ENCODE results near the gene STK25. TPM values are rescaled to one million over a fixed set of nuclear protein-coding genes. Genes with fewer than 3 reads are reported as not detected.
A peak's percentile ranks its signal among the peaks of the same experiment; 100 is the strongest.

Gene STK25
- total RNA-seq = 100 to 1,000 TPM; 159 to 427 (median 205) TPM

DNA sequence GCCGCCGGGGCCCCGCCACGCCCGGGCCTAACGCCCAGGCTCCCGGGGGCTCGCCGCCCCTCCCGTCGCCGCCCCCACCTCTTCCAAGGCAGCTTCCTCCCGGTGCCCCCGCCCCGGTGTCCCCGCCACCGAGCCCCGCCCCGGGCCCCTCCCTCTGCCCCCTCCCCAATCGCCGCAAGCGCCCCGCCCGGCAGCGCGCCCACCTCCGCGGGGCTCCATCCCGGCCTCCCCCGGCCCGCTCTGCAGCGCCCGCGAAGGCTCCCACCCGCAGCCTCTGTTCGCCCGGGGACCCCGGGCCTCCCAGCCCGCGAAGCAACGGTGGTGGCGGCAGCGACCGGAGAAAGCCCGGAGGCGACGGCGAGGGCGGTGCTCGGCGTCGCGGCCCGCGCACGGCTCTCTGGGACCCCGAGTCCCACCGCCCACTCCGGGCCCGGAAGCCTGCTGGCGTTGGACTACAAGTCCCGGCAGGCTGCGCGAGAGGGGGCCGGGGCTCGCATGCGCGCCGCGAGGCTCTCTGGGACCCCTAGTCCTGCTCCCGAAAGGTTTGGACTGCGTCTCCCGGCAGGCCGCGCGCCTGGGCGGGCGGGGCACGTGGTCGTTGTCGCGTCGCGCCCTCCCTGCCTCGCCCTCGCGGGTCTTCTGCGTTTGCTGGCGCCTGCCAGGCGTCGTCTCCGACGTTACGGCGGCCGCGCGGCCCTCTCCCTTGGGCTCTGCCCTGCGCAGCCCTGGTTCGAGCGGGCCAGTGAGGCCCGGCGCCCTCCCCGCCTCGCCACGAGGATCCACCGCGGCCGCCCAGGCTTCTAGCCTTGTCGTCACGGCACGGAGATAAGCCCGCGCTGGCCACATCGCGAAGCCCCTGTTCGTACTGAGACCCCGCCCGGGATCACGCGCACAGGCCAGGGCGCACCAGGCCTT is at the start of gene STK25:
Gene STK25, minus strand, starts transcription at position 345 of the 915 bp plus-strand sequence. CDS start 549 bp downstream, outside the sequence.
- in situ Hi-C loops (cut with MboI; ENCODE audit: low pct_ligation_motif_present in 1 of 4, low pct_unique_long_range_greater_than_20kb in 1 of 4, low sequenced_read_pairs in 3 of 4) (no loop called here), intact Hi-C loops (cut with DNase I; ENCODE audit: low total_unique reads) (loop anchor here (5.0 kb wide), 2 partner anchors 54 to 99 kb away; no protein-coding TSS in a partner anchor)
- Histone ChIP-seq H3K36me3 (no peaks in the 10 kb centered on the region), H3K4me3 (peak within 1 kb of the TSS; percentile 91 to 99 (median 95)), H3K9me3 (no peaks in the 10 kb centered on the region), H3K27ac (peak within 1 kb of the TSS; percentile 91 to 95 (median 92)), H3K27me3 (no peaks in the 10 kb centered on the region), H3K4me1 (peaks cover 18 to 30% (median 25%) of the 10 kb centered on the region in 4 donors)
- 2% methylated on average over 94 of the region's 122 CpGs; no CpG with 5 or more reads in 1 of the 2 donors for WGBS, 2 donors (ENCODE audit: low coverage in 1 of 2)
- peak; percentile 98 for DNase-seq
- TF ChIP-seq POLR2A (IDR thresholded peaks at IDR 0.05) (peak; percentile 65), POLR2AphosphoS5 (IDR thresholded peaks at IDR 0.05) (peak; percentile 45 to 80 (median 79)), EP300 (IDR thresholded peaks at IDR 0.05; ENCODE audit: low read depth) (no peak)

DNA sequence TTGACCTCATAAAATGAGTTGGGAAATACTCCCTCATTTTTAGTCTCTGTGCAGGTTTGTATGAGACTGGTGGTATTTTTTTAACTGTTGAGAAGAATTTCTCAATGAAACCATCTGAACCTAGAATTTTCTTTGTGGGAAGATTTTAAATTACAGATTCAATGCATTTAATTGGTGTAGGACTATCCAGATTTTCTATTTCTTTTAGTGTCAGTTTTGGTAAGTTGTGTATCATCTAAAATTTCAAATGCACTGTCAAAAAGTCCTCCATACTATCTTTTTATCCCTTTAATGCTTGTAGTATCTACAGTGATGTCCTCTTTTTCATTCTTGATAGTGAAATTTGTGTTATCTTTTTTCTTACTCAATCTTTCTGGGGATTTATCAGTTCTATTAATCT is 48.4 kb upstream of the STK25 start:
- no peak for DNase-seq
- in situ Hi-C loops (cut with MboI; ENCODE audit: low pct_ligation_motif_present in 1 of 4, low pct_unique_long_range_greater_than_20kb in 1 of 4, low sequenced_read_pairs in 3 of 4) = no loop called here
- no peak overlapping the region for H3K27ac ChIP-seq
- H3K27me3 ChIP-seq = peaks cover 38% of the 10 kb centered on the region
- H3K9me3 ChIP-seq = peaks cover 0 to 3% of the 10 kb centered on the region in 2 donors
- H3K36me3 ChIP-seq = no peaks in the 10 kb centered on the region
- intact Hi-C loops (cut with DNase I; ENCODE audit: low total_unique reads) = no loop called here
- H3K4me1 ChIP-seq = peaks cover 5 to 31% (median 23%) of the 10 kb centered on the region in 4 donors
- H3K4me3 ChIP-seq = no peak overlapping the region
- no peak for TF ChIP-seq EP300 (IDR thresholded peaks at IDR 0.05; ENCODE audit: low read depth)
- no peak for TF ChIP-seq POLR2A (IDR thresholded peaks at IDR 0.05)
- TF ChIP-seq, protein P1, sequence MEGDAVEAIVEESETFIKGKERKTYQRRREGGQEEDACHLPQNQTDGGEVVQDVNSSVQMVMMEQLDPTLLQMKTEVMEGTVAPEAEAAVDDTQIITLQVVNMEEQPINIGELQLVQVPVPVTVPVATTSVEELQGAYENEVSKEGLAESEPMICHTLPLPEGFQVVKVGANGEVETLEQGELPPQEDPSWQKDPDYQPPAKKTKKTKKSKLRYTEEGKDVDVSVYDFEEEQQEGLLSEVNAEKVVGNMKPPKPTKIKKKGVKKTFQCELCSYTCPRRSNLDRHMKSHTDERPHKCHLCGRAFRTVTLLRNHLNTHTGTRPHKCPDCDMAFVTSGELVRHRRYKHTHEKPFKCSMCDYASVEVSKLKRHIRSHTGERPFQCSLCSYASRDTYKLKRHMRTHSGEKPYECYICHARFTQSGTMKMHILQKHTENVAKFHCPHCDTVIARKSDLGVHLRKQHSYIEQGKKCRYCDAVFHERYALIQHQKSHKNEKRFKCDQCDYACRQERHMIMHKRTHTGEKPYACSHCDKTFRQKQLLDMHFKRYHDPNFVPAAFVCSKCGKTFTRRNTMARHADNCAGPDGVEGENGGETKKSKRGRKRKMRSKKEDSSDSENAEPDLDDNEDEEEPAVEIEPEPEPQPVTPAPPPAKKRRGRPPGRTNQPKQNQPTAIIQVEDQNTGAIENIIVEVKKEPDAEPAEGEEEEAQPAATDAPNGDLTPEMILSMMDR (IDR thresholded peaks at IDR 0.05) = no peak
- TF ChIP-seq POLR2AphosphoS5 (IDR thresholded peaks at IDR 0.05) = no peak

- intact Hi-C loops (cut with DNase I; ENCODE audit: low total_unique reads) = no loop called here
- no peak for DNase-seq
- Histone ChIP-seq H3K36me3 (no peaks in the 10 kb centered on the region), H3K9me3 (peaks cover 0 to 3% of the 10 kb centered on the region in 2 donors), H3K4me3 (no peak overlapping the region), H3K27me3 (peaks cover 48% of the 10 kb centered on the region), H3K4me1 (peaks cover 5 to 35% (median 22%) of the 10 kb centered on the region in 4 donors), H3K27ac (no peak overlapping the region)
- 57% methylated on average over 3 of the region's 3 CpGs; no CpG with 5 or more reads in 1 of the 2 donors for WGBS, 2 donors (ENCODE audit: low coverage in 1 of 2)
- in situ Hi-C loops (cut with MboI; ENCODE audit: low pct_ligation_motif_present in 1 of 4, low pct_unique_long_range_greater_than_20kb in 1 of 4, low sequenced_read_pairs in 3 of 4) = no loop called here
- TF ChIP-seq, protein P1 (IDR thresholded peaks at IDR 0.05) = no peak
- TF ChIP-seq EP300 (IDR thresholded peaks at IDR 0.05; ENCODE audit: low read depth) (no peak), POLR2AphosphoS5 (IDR thresholded peaks at IDR 0.05) (no peak), POLR2A (IDR thresholded peaks at IDR 0.05) (no peak)
These were observed 47.3 kb upstream of the STK25 start for GRCh38 chr2:241555711-241556110.

- peaks cover 0 to 3% of the 10 kb centered on the region in 2 donors for H3K9me3 ChIP-seq
- H3K36me3 ChIP-seq = no peaks in the 10 kb centered on the region
- intact Hi-C loops (cut with DNase I; ENCODE audit: low total_unique reads) = no loop called here
- H3K4me1 ChIP-seq = peaks cover 0 to 27% (median 16%) of the 10 kb centered on the region in 4 donors
- in situ Hi-C loops (cut with MboI; ENCODE audit: low pct_ligation_motif_present in 1 of 4, low pct_unique_long_range_greater_than_20kb in 1 of 4, low sequenced_read_pairs in 3 of 4) = no loop called here
- H3K27me3 ChIP-seq = peaks cover 57% of the 10 kb centered on the region
- no peak overlapping the region for H3K4me3 ChIP-seq
- no peak overlapping the region for H3K27ac ChIP-seq
- TF ChIP-seq EP300 (IDR thresholded peaks at IDR 0.05; ENCODE audit: low read depth) (no peak), POLR2A (IDR thresholded peaks at IDR 0.05) (no peak)
- no peak for DNase-seq
- 81 to 88% methylated on average over 2 to 7 of the region's 7 CpGs for WGBS, 2 donors (ENCODE audit: low coverage in 1 of 2)
These were observed 46.4 kb upstream of the STK25 start for GRCh38 chr2:241554610-241555322.

All from transverse colon (tissue), 4 donors.